AG04449 (cell line): ENCODE measurements around the gene RXRB.
A peak's percentile ranks its signal among the peaks of the same experiment; 100 is the strongest.

Experiments used
- CTCF ChIA-PET: fragments of 350-600 bp; formaldehyde crosslinking; extraction: SDS; loops from one replicate; lab custom pipeline; 2021; ENCODE audit warnings: antibody characterized with exemption; lab: Yijun Ruan, JAX
- POLR2A ChIA-PET: fragments of 400-600, 350-600 bp; formaldehyde crosslinking; extraction: SDS; loops from one replicate; lab custom pipeline; 2020; ENCODE audit warnings: antibody characterized with exemption, inconsistent platforms; lab: Yijun Ruan, JAX
- DNase-seq: peaks from one replicate; pipeline ENCODE4 v3.0.0-alpha.2; 2010; ENCODE audit warnings: low read depth, low spot score
- H3K4me3 ChIP-seq: 2 replicates; pipeline ENCODE4 v1.5.1; 2011; ENCODE audit warnings: low read depth, mild to moderate bottlenecking, control low read depth, low read length
- CTCF ChIP-seq: IDR thresholded peaks from one replicate; pipeline ENCODE4 v1.5.1; 2011; ENCODE audit warnings: mild to moderate bottlenecking, moderate library complexity, low read length, control low read depth, inconsistent platforms; ENCODE audit not compliant: insufficient read depth; ENCODE audit errors: missing control alignments

Gene RXRB

GRCh38 chr6:33208091-33208967 is 7.9 kb upstream of the RXRB start, which contains the start of gene RING1:
Gene RING1, plus strand, starts transcription at chr6:33208500. Its CDS starts 323 bp downstream, at chr6:33208823.
- ChIA-PET POLR2A (interaction anchor here (0.7 to 2.5 kb wide), 5 partner anchors 9 to 236 kb away, joined by 3 to 25 read pairs (median 5); no protein-coding TSS in a partner anchor), CTCF (interaction anchor here (0.6 to 6.0 kb wide), 6 partner anchors 10 to 41 kb away, joined by 3 to 36 read pairs (median 4); no protein-coding TSS in a partner anchor)
- no peak for DNase-seq
- no peak for TF ChIP-seq CTCF
- H3K4me3 ChIP-seq, result peak within 1 kb of the TSS; percentile 83

GRCh38 chr6:33207552-33208090 is 7.2 kb upstream of the RXRB start:
- CTCF ChIA-PET, result interaction anchor here (0.6 to 1.8 kb wide), 4 partner anchors 10 to 39 kb away, joined by 3 to 12 read pairs (median 4); no protein-coding TSS in a partner anchor
- DNase-seq, result no peak
- TF ChIP-seq CTCF, result no peak
- H3K4me3 ChIP-seq, result peak overlapping the region; percentile 83
- POLR2A ChIA-PET, result interaction anchor here (1.5 to 2.5 kb wide), 3 partner anchors 8 to 236 kb away, joined by 5 to 25 read pairs (median 8); no protein-coding TSS in a partner anchor

GRCh38 chr6:33206864-33207551 is 6.5 kb upstream of the RXRB start:
- CTCF ChIA-PET, result interaction anchor here (1.2 kb wide), 1 partner anchor 40 kb away, joined by 4 read pairs; no protein-coding TSS in a partner anchor
- no peak for DNase-seq
- TF ChIP-seq CTCF, result no peak
- POLR2A ChIA-PET, result interaction anchor here (2.1 to 2.5 kb wide), 2 partner anchors 42 to 235 kb away, joined by 8 to 25 read pairs; no protein-coding TSS in a partner anchor
- peak overlapping the region; percentile 83 for H3K4me3 ChIP-seq

- TF ChIP-seq CTCF, result no peak
- ChIA-PET CTCF (no interaction called here), POLR2A (interaction anchor here (1.3 kb wide), 1 partner anchor 234 kb away, joined by 4 read pairs; no protein-coding TSS in a partner anchor)
- H3K4me3 ChIP-seq, result no peak overlapping the region
- no peak for DNase-seq
Measured at GRCh38 chr6:33206027-33206863, 5.8 kb upstream of the RXRB start.

- H3K4me3 ChIP-seq, result peak overlapping the region; percentile 70
- ChIA-PET POLR2A (interaction anchor here (1.3 kb wide), 1 partner anchor 233 kb away, joined by 4 read pairs; no protein-coding TSS in a partner anchor), CTCF (interaction anchor here (0.9 to 1.4 kb wide), 3 partner anchors 9 to 44 kb away, joined by 3 to 4 read pairs (median 3); no protein-coding TSS in a partner anchor)
- no peak for DNase-seq
- TF ChIP-seq CTCF, result no peak
Measured at GRCh38 chr6:33205191-33206026, 4.9 kb upstream of the RXRB start.
